Spleen (tissue), 7 donors: ENCODE results near the gene PIAS4.

Source experiments
- CTCF ChIP-seq, 11 experiments: fragments of 200-600 bp in 7 of 11; fragments of 450-650 bp in 4 of 11; sonication (generic) in 4 of 11; IDR thresholded peaks in 8 of 11; conservative IDR thresholded peaks in 3 of 11; 1 replicate in 7 of 11; 2 replicates in 4 of 11; pipeline versions ENCODE4 v1.4.0 to v1.8.0; 2016 to 2021; ENCODE audit warnings: antibody characterized with exemption in 11 of 11, inconsistent platforms in 4 of 11, mild to moderate bottlenecking in 1 of 11
- POLR2A ChIP-seq, 3 donors: fragments of 450-650 bp; IDR thresholded peaks; one replicate each; pipeline ENCODE4 v1.5.1; 2017; ENCODE audit warnings: antibody characterized with exemption in 3 of 3, mild to moderate bottlenecking in 1 of 3
- donor health status: DM: no; HTN: no; CAD: no; lungs with moderate emphysema.
- donor health status: DM: no; HTN: no; CAD: no.
- donor health status: DM: no; HTN: no; CAD: no.

- TF ChIP-seq POLR2A (IDR thresholded peaks at IDR 0.05) (no peak), CTCF (IDR thresholded peaks at IDR 0.05 in 8 of 11, conservative IDR thresholded peaks at IDR 0.05 in 3 of 11) (peak; percentile 34 to 76 (median 67))
Observed at GRCh38 chr19:3986260-3987041, 21.1 kb upstream of the PIAS4 start.
